Right atrium auricular region (tissue), 2 donors: ENCODE results near the gene TEAD2. TPM values are rescaled to one million over a fixed set of nuclear protein-coding genes. Genes with fewer than 3 reads are reported as not detected.

Experiments used
- DNase-seq: peaks from one replicate; pipeline ENCODE4 v3.0.0-alpha.2; 2019; ENCODE audit warnings: low spot score
- H3K27ac ChIP-seq, 2 donors: fragments of 200-600 bp; sonication (generic); 1 replicate in 1 of 2; 2 replicates in 1 of 2; pipeline ENCODE4 v1.5.1; 2016 to 2019
- H3K27me3 ChIP-seq, 2 donors: fragments of 200-600 bp; sonication (generic); one replicate each; pipeline versions ENCODE4 v1.5.1 to v1.6.0; 2017 to 2019
- H3K36me3 ChIP-seq: fragments of 200-600 bp; sonication (generic); one replicate; pipeline ENCODE4 v1.5.1; 2016
- H3K4me1 ChIP-seq, 2 donors: fragments of 200-600 bp; sonication (generic); one replicate each; pipeline versions ENCODE4 v1.5.1 to v1.6.0; 2017 to 2019
- H3K4me3 ChIP-seq, 2 donors: fragments of 200-600 bp; sonication (generic); 1 replicate in 1 of 2; 2 replicates in 1 of 2; pipeline ENCODE4 v1.5.1; 2017 to 2019; ENCODE audit warnings: mild to moderate bottlenecking in 1 of 2, moderate library complexity in 1 of 2
- H3K9me3 ChIP-seq, 2 donors: fragments of 200-600 bp; sonication (generic); one replicate each; pipeline ENCODE4 v1.5.1; 2019
- CTCF ChIP-seq, 2 donors: fragments of 200-600 bp; sonication (generic); IDR thresholded peaks; one replicate each; pipeline ENCODE4 v1.5.1; 2019; ENCODE audit warnings: antibody characterized with exemption in 2 of 2
- total RNA-seq, 2 donors: library from RNA; depleted of rRNA; stranded (reverse); fragments of >200 nt; gene quantifications; one replicate each; pipeline ENCODE4 v1.1.0, GENCODE V29; 2016

Gene TEAD2
- total RNA-seq, 2 donors from 2014 or later: 39.8 to 45.3 TPM

- H3K4me1 ChIP-seq: no peaks in the 10 kb centered on the region
- no peaks in the 10 kb centered on the region for H3K27me3 ChIP-seq
- H3K27ac ChIP-seq: no peak overlapping the region
- H3K9me3 ChIP-seq: no peaks in the 10 kb centered on the region
- H3K36me3 ChIP-seq: peaks cover 66% of the 10 kb centered on the region
- H3K4me3 ChIP-seq: no peak overlapping the region
- no peak for DNase-seq
- TF ChIP-seq CTCF (IDR thresholded peaks at IDR 0.05): no peak
These were observed 13.7 kb downstream of the TEAD2 start for GRCh38 chr19:49348305-49349189.

DNA sequence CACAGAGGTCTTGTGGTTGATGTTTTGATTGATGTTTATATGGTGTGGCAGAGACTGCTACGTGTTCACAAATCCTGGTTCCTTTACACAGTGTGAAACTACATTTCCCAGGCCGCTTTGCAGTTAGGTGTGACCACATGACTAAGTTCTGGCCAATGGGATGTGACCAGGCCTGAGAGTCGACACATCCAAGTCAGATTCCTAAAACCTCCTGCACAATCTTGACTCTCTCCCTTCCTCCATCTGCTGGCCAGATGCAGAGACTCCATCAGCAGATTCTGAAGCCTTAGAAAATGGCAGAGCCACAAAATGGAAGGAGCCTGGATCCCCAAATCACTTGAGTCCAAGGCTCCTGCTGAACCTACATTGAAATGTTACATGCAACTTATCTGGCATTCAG lies 14.4 kb downstream of the TEAD2 start:
- Histone ChIP-seq H3K4me3 (no peak overlapping the region), H3K4me1 (no peaks in the 10 kb centered on the region), H3K9me3 (no peaks in the 10 kb centered on the region), H3K27ac (no peak overlapping the region), H3K27me3 (no peaks in the 10 kb centered on the region), H3K36me3 (peaks cover 67% of the 10 kb centered on the region)
- no peak for TF ChIP-seq CTCF (IDR thresholded peaks at IDR 0.05)
- DNase-seq: no peak

- H3K36me3 ChIP-seq: peaks cover 74% of the 10 kb centered on the region
- H3K4me3 ChIP-seq: no peak overlapping the region
- no peaks in the 10 kb centered on the region for H3K9me3 ChIP-seq
- H3K27me3 ChIP-seq: no peaks in the 10 kb centered on the region
- H3K27ac ChIP-seq: no peak overlapping the region
- H3K4me1 ChIP-seq: no peaks in the 10 kb centered on the region
- TF ChIP-seq CTCF (IDR thresholded peaks at IDR 0.05): no peak
- no peak for DNase-seq
These were observed 15.0 kb downstream of the TEAD2 start for GRCh38 chr19:49347191-49347590.

GRCh38 chr19:49344505-49345423 lies 17.5 kb downstream of the TEAD2 start:
- H3K9me3 ChIP-seq: no peaks in the 10 kb centered on the region

GRCh38 chr19:49343123-49343522 lies 19.1 kb downstream of the TEAD2 start:
- Histone ChIP-seq H3K4me3 (no peak overlapping the region), H3K4me1 (peaks cover 5 to 32% of the 10 kb centered on the region in 2 donors), H3K27ac (no peak overlapping the region), H3K36me3 (peaks cover 60% of the 10 kb centered on the region), H3K9me3 (no peaks in the 10 kb centered on the region), H3K27me3 (no peaks in the 10 kb centered on the region)
- no peak for TF ChIP-seq CTCF (IDR thresholded peaks at IDR 0.05)
- DNase-seq: no peak

More at GRCh38 chr19:49344505-49345423, 17.5 kb downstream of the TEAD2 start:
- TF ChIP-seq CTCF (IDR thresholded peaks at IDR 0.05): no peak
- DNase-seq: no peak
- Histone ChIP-seq H3K4me1 (peaks cover 0 to 17% of the 10 kb centered on the region in 2 donors), H3K4me3 (no peak overlapping the region), H3K27ac (no peak overlapping the region), H3K27me3 (no peaks in the 10 kb centered on the region), H3K36me3 (peaks cover 74% of the 10 kb centered on the region)
